Endothelial cell of umbilical vein (primary cell): Measurements from ENCODE around the gene TUBG2. TPM values are rescaled to one million over a fixed set of nuclear protein-coding genes. Genes with fewer than 3 reads are reported as not detected.

Source experiments
- BruUV-seq: library from RNA; stranded (reverse); fragments of 400-500 nt; replicated peaks from 2 replicates; lab custom pipeline; 2021; lab: Mats Ljungman, UMichigan
- CTCF ChIA-PET: fragments of 300-600, 350-600 bp; sonication (Branson Sonifier 250); formaldehyde crosslinking; loops from one replicate; lab custom pipeline; 2021; ENCODE audit warnings: antibody characterized with exemption, inconsistent platforms; lab: Charles Lee
- POLR2A ChIA-PET: fragments of 300-600, 350-600 bp; sonication (Branson Sonifier 250); formaldehyde crosslinking; loops from one replicate; lab custom pipeline; 2021; ENCODE audit warnings: antibody characterized with exemption, inconsistent platforms; lab: Charles Lee
- DNase-seq: peaks from one replicate; pipeline ENCODE4 v3.0.0-alpha.2; 2011; ENCODE audit warnings: low read depth, low spot score
- FAIRE-seq: peaks from 2 replicates; lab custom pipeline; 2011; peaks lifted over from hg19 to GRCh38; lab: Jason Lieb, UNC
- H2AFZ ChIP-seq: 2 replicates; pipeline ENCODE4 v1.6.0; 2012; ENCODE audit warnings: low read depth, low read length, control low read depth, inconsistent platforms
- H3K27ac ChIP-seq: 2 replicates; pipeline ENCODE4 v1.5.1; 2011; ENCODE audit warnings: low read depth, mild to moderate bottlenecking, control low read depth, low read length, moderate library complexity; ENCODE audit not compliant: insufficient read depth
- H3K27me3 ChIP-seq, 2 experiments: 2 replicates each; pipeline versions ENCODE4 v1.6.0 to v1.6.1; 2011; ENCODE audit warnings: low read length in 2 of 2, mixed read lengths in 1 of 2; ENCODE audit not compliant: control insufficient read depth in 2 of 2, insufficient read depth in 2 of 2
- H3K36me3 ChIP-seq, 2 experiments: 2 replicates in 1 of 2; 3 replicates in 1 of 2; pipeline ENCODE4 v1.5.1; 2011; ENCODE audit warnings: low read length in 2 of 2, mild to moderate bottlenecking in 1 of 2, moderate library complexity in 1 of 2; ENCODE audit not compliant: control insufficient read depth in 2 of 2, insufficient read depth in 2 of 2; ENCODE audit errors: extremely low read depth in 1 of 2
- H3K4me1 ChIP-seq: 3 replicates; pipeline ENCODE4 v1.5.1; 2011; ENCODE audit warnings: mild to moderate bottlenecking, low read length; ENCODE audit not compliant: control insufficient read depth, insufficient read depth; ENCODE audit errors: extremely low read depth
- H3K4me2 ChIP-seq: 2 replicates; pipeline ENCODE4 v1.6.1; 2011; ENCODE audit warnings: low read length, control low read depth, mixed read lengths; ENCODE audit not compliant: insufficient read depth
- H3K4me3 ChIP-seq, 3 experiments: fragments of 200-600 bp in 1 of 3; sonication (generic), shearing (Covaris generic) in 1 of 3; replicated peaks in 1 of 3; 2 replicates each; pipeline ENCODE4 v1.5.1; 2011 to 2016; ENCODE audit warnings: control low read depth in 3 of 3, low read length in 3 of 3, mild to moderate bottlenecking in 2 of 3, inconsistent platforms in 1 of 3, low read depth in 1 of 3, moderate library complexity in 1 of 3; ENCODE audit not compliant: insufficient read depth in 1 of 3
- H3K79me2 ChIP-seq: 2 replicates; pipeline ENCODE4 v1.6.0; 2012; ENCODE audit warnings: low read length, inconsistent platforms; ENCODE audit not compliant: control insufficient read depth, insufficient read depth
- H3K9ac ChIP-seq: replicated peaks from 2 replicates; pipeline ENCODE3; 2011; ENCODE audit warnings: low read length, control low read depth; ENCODE audit not compliant: insufficient read depth; ENCODE audit errors: extremely low read depth
- H3K9me1 ChIP-seq: replicated peaks from 3 replicates; pipeline ENCODE4 v1.6.0; 2011; ENCODE audit warnings: mild to moderate bottlenecking, low read length; ENCODE audit not compliant: control insufficient read depth, insufficient read depth; ENCODE audit errors: extremely low read depth
- H3K9me3 ChIP-seq: replicated peaks from 2 replicates; pipeline ENCODE4 v1.5.1; 2012; ENCODE audit warnings: low read length, inconsistent platforms; ENCODE audit not compliant: control insufficient read depth, insufficient read depth
- H4K20me1 ChIP-seq: replicated peaks from 2 replicates; pipeline ENCODE3; 2011; ENCODE audit warnings: mild to moderate bottlenecking, low read length; ENCODE audit not compliant: control insufficient read depth, insufficient read depth; ENCODE audit errors: extremely low read depth
- CTCF ChIP-seq, 2 donors: IDR thresholded peaks; 1 replicate in 1 of 2; 2 replicates in 1 of 2; pipeline ENCODE4 v1.5.1; 2011; ENCODE audit warnings: low read length in 2 of 2, mild to moderate bottlenecking in 2 of 2, moderate library complexity in 2 of 2, control low read depth in 1 of 2, inconsistent platforms in 1 of 2, low read depth in 1 of 2; ENCODE audit not compliant: insufficient read depth in 1 of 2; ENCODE audit errors: extremely low read depth in 1 of 2
- EZH2 ChIP-seq: IDR thresholded peaks from 2 replicates; pipeline ENCODE4 v1.6.1; 2012; ENCODE audit warnings: borderline replicate concordance, low read depth, mild to moderate bottlenecking, moderate library complexity, low read length, inconsistent platforms; ENCODE audit not compliant: severe bottlenecking
- FOS ChIP-seq: IDR thresholded peaks from 2 replicates; pipeline ENCODE4 v1.6.1; 2011; ENCODE audit warnings: mild to moderate bottlenecking, low read length, moderate library complexity, borderline replicate concordance; ENCODE audit not compliant: insufficient read depth
- GATA2 ChIP-seq: IDR thresholded peaks from 2 replicates; pipeline ENCODE4 v1.7.0; 2011; ENCODE audit warnings: low read depth, mild to moderate bottlenecking, moderate library complexity, mixed read lengths, low read length; ENCODE audit not compliant: insufficient read length, insufficient read depth
- JUN ChIP-seq: IDR thresholded peaks from 2 replicates; pipeline ENCODE4 v1.6.1; 2011; ENCODE audit warnings: borderline replicate concordance, low read depth; ENCODE audit not compliant: insufficient read length, insufficient read depth
- MAX ChIP-seq: IDR thresholded peaks from 2 replicates; pipeline ENCODE4 v1.6.1; 2011; ENCODE audit not compliant: insufficient read depth, insufficient read length
- MYC ChIP-seq: IDR thresholded peaks from one replicate; pipeline ENCODE4 v1.6.1; 2011; ENCODE audit warnings: mild to moderate bottlenecking, low read depth, low read length
- POLR2A ChIP-seq: IDR thresholded peaks from 2 replicates; pipeline ENCODE4 v1.6.1; 2012; ENCODE audit warnings: low read depth, mild to moderate bottlenecking, control low read depth, low read length
- POLR2AphosphoS5 ChIP-seq: IDR thresholded peaks from 2 replicates; pipeline ENCODE4 v1.6.1; 2012; ENCODE audit warnings: low read depth, mild to moderate bottlenecking, control low read depth, low read length, moderate library complexity; ENCODE audit not compliant: insufficient read depth
- dilution Hi-C: fragments of 300-500 bp; cut with MboI; formaldehyde crosslinking; loops from one replicate; pipeline ENCODE4 v1.15.0; 2019; ENCODE audit warnings: low sequenced_read_pairs; ENCODE audit not compliant: extremely low pct_ligation_motif_present
- intact Hi-C: fragments of 100-400 bp; cut with micrococcal nuclease; formaldehyde crosslinking; loops from one replicate; pipeline ENCODE4 v1.10.0; 2022
- polyA plus RNA-seq, 4 experiments: library from polyadenylated mRNA; depleted of rRNA in 3 of 4; stranded (reverse) in 3 of 4; unstranded in 1 of 4; fragments of >200 nt; gene quantifications; 2 replicates each; pipeline versions ENCODE4 v1.2.1 to v1.2.3, GENCODE V29; 2011 to 2012; ENCODE audit warnings: missing spikeins in 1 of 4
- total RNA-seq: library from RNA; stranded (reverse); gene quantifications from 2 replicates; pipeline ENCODE4 v1.2.3, GENCODE V29; 2021

Gene TUBG2
- total and polyA plus RNA-seq, 2 donors (not counting 3 experiments of a cell fraction or from before 2014, with no cell fraction given) = 13.2 to 17.7 TPM

GRCh38 chr17:42673266-42673884 lies 14.3 kb downstream of the TUBG2 start:
- Histone ChIP-seq H4K20me1 (no peaks in the 10 kb centered on the region), H3K27me3 (no peaks in the 10 kb centered on the region), H3K9me1 (no peaks in the 10 kb centered on the region), H3K79me2 (no peaks in the 10 kb centered on the region), H3K4me1 (peaks cover 18% of the 10 kb centered on the region), H3K27ac (no peak overlapping the region), H3K4me3 (no peak overlapping the region), H3K4me2 (no peak overlapping the region), H3K9ac (no peak overlapping the region), H3K9me3 (no peaks in the 10 kb centered on the region), H2AFZ (no peak overlapping the region), H3K36me3 (peaks cover 6 to 19% of the 10 kb centered on the region in 2 experiments)
- intact Hi-C loops = no loop called here
- CTCF ChIA-PET = interaction anchor here (0.8 to 8.3 kb wide), 8 partner anchors 10 to 101 kb away, joined by 3 to 109 read pairs (median 9); partner anchors contain the start of genes CNTNAP1, PSMC3IP, RETREG3 and TUBG1
- FAIRE-seq (no peak), DNase-seq (no peak)
- POLR2A ChIA-PET = no interaction called here
- TF ChIP-seq POLR2A = no peak
- TF ChIP-seq FOS = no peak
- TF ChIP-seq MYC = no peak
- no peak for TF ChIP-seq JUN
- no peak for TF ChIP-seq POLR2AphosphoS5
- TF ChIP-seq CTCF (IDR thresholded peaks at IDR 0.05; ENCODE audit: extremely low read depth in 1 of 2, insufficient read depth in 1 of 2, low read depth in 1 of 2, low read length in 2 of 2) = no peak
- no peak for TF ChIP-seq MAX
- TF ChIP-seq GATA2 = no peak
- TF ChIP-seq EZH2 = no peak
- dilution Hi-C loops = no loop called here
- BruUV-seq = no TSS peak
